SK-MEL-5 (cell line): ENCODE results near the gene NCKAP1. TPM values are rescaled to one million over a fixed set of nuclear protein-coding genes. Genes with fewer than 3 reads are reported as not detected.
"Not testable (repeated sequence)": the region's sequence is repeated elsewhere in the genome, so short reads cannot be mapped to it uniquely, and the experiment has no call there.

Source experiments
- DNase-seq: peaks from one replicate; pipeline ENCODE4 v3.0.0-alpha.2; 2016; ENCODE audit warnings: low read depth, low spot score
- in situ Hi-C: cut with HindIII; loops from 2 replicates; pipeline ENCODE4 v1.10.0; 2016; ENCODE audit warnings: low sequenced_read_pairs, high pct_unique_total_duplicates, low pct_unique_long_range_greater_than_20kb
- small RNA-seq, 2 experiments: library from RNA; depleted of rRNA; stranded (forward); fragments of <200 nt; gene quantifications; one replicate each; pipeline ENCODE3, GENCODE V24; 2014
- total RNA-seq: library from RNA; depleted of rRNA; stranded (reverse); fragments of >200 nt; shearing (Covaris generic); gene quantifications from 2 replicates; pipeline ENCODE4 v1.2.3, GENCODE V29; 2014; rRNA removed

Gene NCKAP1
- total RNA-seq, 1 experiment from 2014 or later = 125 TPM

- in situ Hi-C loops, DNase-seq: not testable (repeated sequence)
These were observed 158.2 kb downstream of the NCKAP1 start for GRCh38 chr2:182880100-182880499.

GRCh38 chr2:182876653-182877052 lies 161.6 kb downstream of the NCKAP1 start:
- in situ Hi-C loops, DNase-seq: not testable (repeated sequence)

- peak; percentile 71 for DNase-seq
- in situ Hi-C loops = no loop called here
These were observed 168.0 kb downstream of the NCKAP1 start for GRCh38 chr2:182870227-182870626.

GRCh38 chr2:182868054-182868796 lies 170.0 kb downstream of the NCKAP1 start:
- no peak for DNase-seq
- in situ Hi-C loops = no loop called here

- in situ Hi-C loops = no loop called here
- no peak for DNase-seq
These were observed 170.7 kb downstream of the NCKAP1 start for GRCh38 chr2:182867426-182868053.

- DNase-seq = no peak
- in situ Hi-C loops = no loop called here
These were observed 171.5 kb downstream of the NCKAP1 start, which contains the start of gene FRZB for GRCh38 chr2:182866461-182867406. FRZB (minus strand) TSS chr2:182866637; CDS start chr2:182866552, 85 bp downstream.

- in situ Hi-C loops = no loop called here
- DNase-seq = no peak
These were observed 172.2 kb downstream of the NCKAP1 start for GRCh38 chr2:182866095-182866460.

- no peak for DNase-seq
- in situ Hi-C loops = no loop called here
These were observed 173.2 kb downstream of the NCKAP1 start for GRCh38 chr2:182864949-182865570.

- in situ Hi-C loops = no loop called here
- no peak for DNase-seq
These were observed 174.6 kb downstream of the NCKAP1 start for GRCh38 chr2:182863642-182864041.

- DNase-seq = peak; percentile 13
- in situ Hi-C loops = no loop called here
These were observed 176.2 kb downstream of the NCKAP1 start for GRCh38 chr2:182862091-182862490.

- DNase-seq = no peak
- in situ Hi-C loops = no loop called here
These were observed 177.4 kb downstream of the NCKAP1 start for GRCh38 chr2:182860858-182861257.

Small RNAs within 50 kb of the gene (small RNA-seq; reads per million reads assigned to genes)
- gene RF00019 (0 reads per million in 2 experiments), gene RF00599 (0 reads per million in 2 experiments), gene RNU6-1122P (0 reads per million in 2 experiments)

Other genes with a start within 250 kb of the NCKAP1 start
- not detected in 2 replicates for gene FRZB, start 171.8 kb downstream of the NCKAP1 start, total RNA-seq
- gene DUSP19, start 40.3 kb upstream of the NCKAP1 start, total RNA-seq = 7.5 and 8.1 TPM in 2 replicates
- 23.8 and 31.8 TPM in 2 replicates for gene NUP35, start 86.0 kb upstream of the NCKAP1 start, total RNA-seq